Right lobe of liver (tissue), 4 donors: ENCODE measurements around the gene TP53TG3B.
"Not testable (repeated sequence)": the region's sequence is repeated elsewhere in the genome, so short reads cannot be mapped to it uniquely, and the experiment has no call there.

Experiments used
- CTCF ChIP-seq, 4 donors: fragments of 200-600 bp in 3 of 4; fragments of 450-650 bp in 1 of 4; IDR thresholded peaks; one replicate each; pipeline versions ENCODE4 v1.5.1 to v1.8.0; 2016 to 2022; ENCODE audit warnings: antibody characterized with exemption in 4 of 4, mild to moderate bottlenecking in 2 of 4
- POLR2A ChIP-seq: fragments of 450-650 bp; IDR thresholded peaks from one replicate; pipeline ENCODE4 v1.6.1; 2017; ENCODE audit warnings: antibody characterized with exemption, mild to moderate bottlenecking
- donor health status: DM: no; HTN: no; CAD: no.
- donor health status: DM: no; HTN: no; CAD: no.
- donor health status: DM: no; HTN: yes; CAD: no.

DNA sequence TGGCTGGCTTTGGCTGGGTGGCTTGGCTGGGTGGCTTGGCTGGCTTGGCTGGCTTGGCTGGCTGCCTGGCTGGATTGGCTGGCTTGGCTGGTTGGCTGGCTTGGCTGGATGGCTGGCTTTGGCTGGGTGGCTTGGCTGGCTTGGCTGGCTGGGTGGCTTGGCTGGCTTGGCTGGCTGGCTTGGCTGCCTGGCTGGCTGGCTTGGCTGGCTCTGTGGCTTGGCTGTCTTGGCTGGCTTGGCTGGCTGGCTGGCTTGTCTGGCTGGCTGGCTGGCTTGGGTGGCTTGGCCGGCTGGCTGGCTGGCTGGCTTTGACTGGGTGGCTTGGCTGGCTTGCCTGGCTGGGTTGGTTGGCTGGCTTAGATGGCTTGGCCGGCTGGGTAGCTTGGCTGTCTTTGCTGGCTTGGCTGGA, 22.1 kb upstream of the TP53TG3B start:
- not testable (repeated sequence) for TF ChIP-seq CTCF (IDR thresholded peaks at IDR 0.05); POLR2A
